Measurements from ENCODE around the gene TMCC2.

DNA sequence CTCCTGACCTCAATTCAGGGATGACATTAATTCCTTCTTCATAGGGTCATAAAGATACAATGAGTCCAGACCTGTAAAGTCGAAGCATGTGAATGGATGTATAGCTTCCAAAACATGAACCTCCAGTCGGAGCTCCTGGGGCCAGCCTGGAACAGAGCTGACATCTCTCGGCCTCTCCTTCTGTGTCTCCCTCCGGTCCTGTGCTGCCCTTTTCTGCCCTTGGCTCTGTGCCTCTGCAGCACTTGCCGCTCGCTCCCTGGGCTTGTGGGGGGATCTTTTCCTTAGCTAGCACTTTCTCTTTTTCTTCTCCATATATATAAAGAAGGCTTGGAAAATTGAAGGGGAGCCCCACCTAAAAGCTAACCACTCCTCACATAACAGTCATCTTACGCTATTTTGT, 42.5 kb downstream of the TMCC2 start:
- no peak for TF ChIP-seq SIN3A (IDR thresholded peaks at IDR 0.05; ENCODE audit: borderline replicate concordance, insufficient read depth, low read length)
- no peak for TF ChIP-seq POLR2AphosphoS5 (IDR thresholded peaks at IDR 0.05; ENCODE audit: low read depth, low read length)
- TF ChIP-seq, protein P1, sequence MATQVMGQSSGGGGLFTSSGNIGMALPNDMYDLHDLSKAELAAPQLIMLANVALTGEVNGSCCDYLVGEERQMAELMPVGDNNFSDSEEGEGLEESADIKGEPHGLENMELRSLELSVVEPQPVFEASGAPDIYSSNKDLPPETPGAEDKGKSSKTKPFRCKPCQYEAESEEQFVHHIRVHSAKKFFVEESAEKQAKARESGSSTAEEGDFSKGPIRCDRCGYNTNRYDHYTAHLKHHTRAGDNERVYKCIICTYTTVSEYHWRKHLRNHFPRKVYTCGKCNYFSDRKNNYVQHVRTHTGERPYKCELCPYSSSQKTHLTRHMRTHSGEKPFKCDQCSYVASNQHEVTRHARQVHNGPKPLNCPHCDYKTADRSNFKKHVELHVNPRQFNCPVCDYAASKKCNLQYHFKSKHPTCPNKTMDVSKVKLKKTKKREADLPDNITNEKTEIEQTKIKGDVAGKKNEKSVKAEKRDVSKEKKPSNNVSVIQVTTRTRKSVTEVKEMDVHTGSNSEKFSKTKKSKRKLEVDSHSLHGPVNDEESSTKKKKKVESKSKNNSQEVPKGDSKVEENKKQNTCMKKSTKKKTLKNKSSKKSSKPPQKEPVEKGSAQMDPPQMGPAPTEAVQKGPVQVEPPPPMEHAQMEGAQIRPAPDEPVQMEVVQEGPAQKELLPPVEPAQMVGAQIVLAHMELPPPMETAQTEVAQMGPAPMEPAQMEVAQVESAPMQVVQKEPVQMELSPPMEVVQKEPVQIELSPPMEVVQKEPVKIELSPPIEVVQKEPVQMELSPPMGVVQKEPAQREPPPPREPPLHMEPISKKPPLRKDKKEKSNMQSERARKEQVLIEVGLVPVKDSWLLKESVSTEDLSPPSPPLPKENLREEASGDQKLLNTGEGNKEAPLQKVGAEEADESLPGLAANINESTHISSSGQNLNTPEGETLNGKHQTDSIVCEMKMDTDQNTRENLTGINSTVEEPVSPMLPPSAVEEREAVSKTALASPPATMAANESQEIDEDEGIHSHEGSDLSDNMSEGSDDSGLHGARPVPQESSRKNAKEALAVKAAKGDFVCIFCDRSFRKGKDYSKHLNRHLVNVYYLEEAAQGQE (IDR thresholded peaks at IDR 0.05; ENCODE audit: insufficient read depth in 1 of 2, low read depth in 2 of 2, low read length in 2 of 2) = no peak
